Breast epithelium (tissue), 4 donors: ENCODE measurements around the gene PABPC1L. TPM values are rescaled to one million over a fixed set of nuclear protein-coding genes. Genes with fewer than 3 reads are reported as not detected.
A peak's percentile ranks its signal among the peaks of the same experiment; 100 is the strongest.

Experiments
- DNase-seq, 2 donors: peaks; one replicate each; pipeline ENCODE4 v3.0.0-alpha.2; 2019; ENCODE audit warnings: low spot score in 2 of 2
- H3K27ac ChIP-seq, 2 donors: fragments of 200-600 bp; sonication (generic) in 1 of 2; one replicate each; pipeline ENCODE4 v1.5.1; 2016 to 2019; ENCODE audit warnings: mild to moderate bottlenecking in 1 of 2
- H3K27me3 ChIP-seq, 2 donors: fragments of 200-600 bp; sonication (generic) in 1 of 2; one replicate each; pipeline versions ENCODE4 v1.5.1 to v1.6.0; 2017 to 2019; ENCODE audit warnings: control low read depth in 1 of 2, mild to moderate bottlenecking in 1 of 2
- H3K36me3 ChIP-seq: fragments of 200-600 bp; one replicate; pipeline ENCODE4 v1.5.1; 2019
- H3K4me1 ChIP-seq, 2 donors: fragments of 200-600 bp; sonication (generic); one replicate each; pipeline ENCODE4 v1.5.1; 2016 to 2019; ENCODE audit warnings: control low read depth in 1 of 2
- H3K4me3 ChIP-seq, 3 donors: fragments of 200-600 bp; sonication (generic); 1 replicate in 2 of 3; 2 replicates in 1 of 3; pipeline ENCODE4 v1.5.1; 2016 to 2019; ENCODE audit warnings: mild to moderate bottlenecking in 3 of 3, moderate library complexity in 2 of 3
- H3K9me3 ChIP-seq, 2 donors: fragments of 200-600 bp; sonication (generic) in 1 of 2; one replicate each; pipeline ENCODE4 v1.5.1; 2016 to 2019; ENCODE audit warnings: control low read depth in 1 of 2
- POLR2A ChIP-seq: fragments of 450-650 bp; IDR thresholded peaks from one replicate; pipeline ENCODE4 v1.6.1; 2016; ENCODE audit warnings: antibody characterized with exemption, mild to moderate bottlenecking, moderate library complexity
- POLR2AphosphoS5 ChIP-seq, 3 donors: sonication (generic); formaldehyde crosslinking; IDR thresholded peaks; one replicate each; pipeline ENCODE4 v1.6.1; 2017; ENCODE audit warnings: antibody characterized with exemption in 3 of 3
- intact Hi-C: fragments of 100-400 bp; cut with DNase I; formaldehyde crosslinking; loops from one replicate; pipeline ENCODE4 v1.15.1; 2023; ENCODE audit warnings: low total_unique reads
- total RNA-seq, 3 donors: library from RNA; depleted of rRNA; stranded (reverse); fragments of >200 nt; gene quantifications; one replicate each; pipeline ENCODE4 v1.1.0, GENCODE V29; 2016
- TF ChIP-seq, protein P1 (sequence below), 3 donors: fragments of 450-650 bp; IDR thresholded peaks; one replicate each; pipeline ENCODE4 v1.5.1; 2016 to 2017; ENCODE audit warnings: antibody characterized with exemption in 3 of 3, mild to moderate bottlenecking in 3 of 3, moderate library complexity in 3 of 3

PABPC1L gene
- total RNA-seq, 3 donors from 2014 or later, result 6.9 to 55.3 (median 28.8) TPM

DNA sequence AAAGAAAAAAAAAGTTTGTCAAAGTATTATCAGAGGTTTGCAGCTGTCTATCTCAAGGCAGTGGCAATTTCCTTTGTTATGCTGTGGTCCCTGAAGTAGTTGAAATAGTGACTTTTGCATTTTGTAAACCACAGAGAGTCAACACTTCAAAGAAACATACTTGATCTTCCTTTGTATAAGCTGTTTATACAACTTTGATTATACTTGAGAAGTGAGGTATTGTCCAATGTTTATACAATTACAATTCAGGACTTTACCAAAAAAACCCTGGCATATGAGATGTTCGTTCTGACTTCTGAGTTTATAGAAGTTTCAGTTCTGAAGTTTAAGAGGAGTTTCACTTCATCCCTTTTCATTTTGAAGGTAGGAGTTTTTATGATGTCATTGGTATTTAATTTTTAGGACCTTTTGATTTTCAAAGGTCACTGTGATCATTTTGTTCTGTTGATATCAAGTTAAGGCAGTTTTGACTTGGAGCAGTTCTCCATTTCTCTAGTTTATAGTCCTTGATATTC, 60.4 kb downstream of the PABPC1L start:
- intact Hi-C loops, result no loop called here
- no peak overlapping the region for H3K27ac ChIP-seq
- H3K4me1 ChIP-seq, result peaks cover 0 to 18% of the 10 kb centered on the region in 2 donors
- no peaks in the 10 kb centered on the region for H3K9me3 ChIP-seq
- no peaks in the 10 kb centered on the region for H3K36me3 ChIP-seq
- no peak overlapping the region for H3K4me3 ChIP-seq
- no peak for TF ChIP-seq POLR2AphosphoS5 (IDR thresholded peaks at IDR 0.05)
- TF ChIP-seq, protein P1, sequence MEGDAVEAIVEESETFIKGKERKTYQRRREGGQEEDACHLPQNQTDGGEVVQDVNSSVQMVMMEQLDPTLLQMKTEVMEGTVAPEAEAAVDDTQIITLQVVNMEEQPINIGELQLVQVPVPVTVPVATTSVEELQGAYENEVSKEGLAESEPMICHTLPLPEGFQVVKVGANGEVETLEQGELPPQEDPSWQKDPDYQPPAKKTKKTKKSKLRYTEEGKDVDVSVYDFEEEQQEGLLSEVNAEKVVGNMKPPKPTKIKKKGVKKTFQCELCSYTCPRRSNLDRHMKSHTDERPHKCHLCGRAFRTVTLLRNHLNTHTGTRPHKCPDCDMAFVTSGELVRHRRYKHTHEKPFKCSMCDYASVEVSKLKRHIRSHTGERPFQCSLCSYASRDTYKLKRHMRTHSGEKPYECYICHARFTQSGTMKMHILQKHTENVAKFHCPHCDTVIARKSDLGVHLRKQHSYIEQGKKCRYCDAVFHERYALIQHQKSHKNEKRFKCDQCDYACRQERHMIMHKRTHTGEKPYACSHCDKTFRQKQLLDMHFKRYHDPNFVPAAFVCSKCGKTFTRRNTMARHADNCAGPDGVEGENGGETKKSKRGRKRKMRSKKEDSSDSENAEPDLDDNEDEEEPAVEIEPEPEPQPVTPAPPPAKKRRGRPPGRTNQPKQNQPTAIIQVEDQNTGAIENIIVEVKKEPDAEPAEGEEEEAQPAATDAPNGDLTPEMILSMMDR (IDR thresholded peaks at IDR 0.05), result no peak
- no peak for TF ChIP-seq POLR2A
- no peaks in the 10 kb centered on the region for H3K27me3 ChIP-seq
- DNase-seq, result no peak

DNA sequence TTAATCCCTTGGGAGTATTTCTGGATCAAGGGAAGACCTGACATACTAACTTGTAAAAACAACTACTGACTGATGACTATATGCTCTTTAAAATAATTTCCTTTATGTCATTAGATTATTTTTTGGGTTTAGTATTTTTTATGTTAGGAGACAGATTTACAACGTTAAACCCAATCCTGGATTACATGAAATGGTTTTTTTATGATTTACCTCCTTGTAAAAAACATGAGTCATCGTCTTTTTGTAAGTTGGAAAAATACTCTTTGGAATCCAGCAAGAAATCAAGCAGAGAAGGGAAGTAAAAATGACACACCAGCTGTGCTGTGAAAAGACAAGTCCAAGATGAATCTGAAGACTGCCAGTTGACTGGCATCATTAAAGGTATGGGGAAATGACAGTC, 63.2 kb downstream of the PABPC1L start:
- no peak overlapping the region for H3K27ac ChIP-seq
- no peaks in the 10 kb centered on the region for H3K4me1 ChIP-seq
- H3K27me3 ChIP-seq, result no peaks in the 10 kb centered on the region
- intact Hi-C loops, result no loop called here
- TF ChIP-seq POLR2A (no peak), POLR2AphosphoS5 (IDR thresholded peaks at IDR 0.05) (no peak)
- TF ChIP-seq, protein P1 (IDR thresholded peaks at IDR 0.05), result no peak
- no peaks in the 10 kb centered on the region for H3K9me3 ChIP-seq
- H3K36me3 ChIP-seq, result no peaks in the 10 kb centered on the region
- no peak overlapping the region for H3K4me3 ChIP-seq
- no peak for DNase-seq

DNA sequence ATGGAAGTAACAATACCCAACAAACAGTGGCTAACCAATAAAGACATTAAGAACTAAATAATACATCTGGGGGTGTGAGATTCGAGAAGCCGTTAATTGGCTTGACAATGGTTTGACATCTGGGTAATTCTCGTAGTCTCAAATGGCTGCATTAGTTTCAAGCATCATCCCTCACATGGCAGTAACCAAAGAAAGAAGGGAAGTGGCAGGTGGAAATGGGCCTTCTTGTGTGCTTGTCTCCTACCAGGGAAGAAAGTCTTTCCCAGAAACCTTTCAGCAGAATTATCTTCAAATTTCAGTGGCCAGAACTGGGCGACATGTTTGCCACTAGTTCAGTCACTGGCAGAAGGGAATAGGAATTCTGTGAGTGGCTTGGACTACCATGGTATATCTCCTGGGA, 66.8 kb downstream of the PABPC1L start:
- no peak overlapping the region for H3K27ac ChIP-seq
- DNase-seq, result no peak
- no peaks in the 10 kb centered on the region for H3K36me3 ChIP-seq
- intact Hi-C loops, result no loop called here
- no peak for TF ChIP-seq POLR2A
- H3K4me3 ChIP-seq, result no peak overlapping the region
- no peaks in the 10 kb centered on the region for H3K27me3 ChIP-seq
- H3K9me3 ChIP-seq, result no peaks in the 10 kb centered on the region
- peaks cover 0 to 3% of the 10 kb centered on the region in 2 donors for H3K4me1 ChIP-seq

DNA sequence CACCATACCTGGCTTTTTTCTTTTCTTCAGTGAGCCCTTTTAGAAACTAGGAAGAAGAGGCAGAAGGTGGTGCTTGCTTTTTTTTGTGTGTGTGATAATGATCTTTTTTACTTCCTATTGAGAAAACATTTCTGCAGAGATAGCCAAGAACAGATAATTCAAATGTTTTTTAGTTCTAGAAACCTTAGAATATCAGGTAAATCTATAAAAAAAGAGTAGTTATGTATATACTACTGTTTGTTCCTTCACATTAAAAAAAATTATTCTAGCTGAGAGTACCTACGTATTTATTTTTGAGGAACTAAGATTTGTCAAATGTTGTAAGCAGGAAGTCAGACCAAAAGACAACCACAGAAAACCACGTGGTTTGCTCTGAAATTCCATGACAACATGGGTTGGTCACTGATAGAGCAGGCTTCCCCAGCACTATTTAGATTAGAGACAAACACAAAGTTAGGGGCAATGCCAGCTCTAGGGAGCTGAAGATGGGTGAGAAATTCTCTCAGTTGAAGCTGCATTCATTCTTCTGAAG, 69.3 kb downstream of the PABPC1L start:
- Histone ChIP-seq H3K4me3 (no peak overlapping the region), H3K27me3 (no peaks in the 10 kb centered on the region), H3K27ac (peak overlapping the region; percentile 48 to 67), H3K36me3 (no peaks in the 10 kb centered on the region), H3K9me3 (no peaks in the 10 kb centered on the region), H3K4me1 (peaks cover 0 to 3% of the 10 kb centered on the region in 2 donors)
- no peak for DNase-seq
- intact Hi-C loops, result no loop called here
- no peak for TF ChIP-seq POLR2A
- TF ChIP-seq, protein P1 (IDR thresholded peaks at IDR 0.05), result no peak
- TF ChIP-seq POLR2AphosphoS5 (IDR thresholded peaks at IDR 0.05), result no peak

DNA sequence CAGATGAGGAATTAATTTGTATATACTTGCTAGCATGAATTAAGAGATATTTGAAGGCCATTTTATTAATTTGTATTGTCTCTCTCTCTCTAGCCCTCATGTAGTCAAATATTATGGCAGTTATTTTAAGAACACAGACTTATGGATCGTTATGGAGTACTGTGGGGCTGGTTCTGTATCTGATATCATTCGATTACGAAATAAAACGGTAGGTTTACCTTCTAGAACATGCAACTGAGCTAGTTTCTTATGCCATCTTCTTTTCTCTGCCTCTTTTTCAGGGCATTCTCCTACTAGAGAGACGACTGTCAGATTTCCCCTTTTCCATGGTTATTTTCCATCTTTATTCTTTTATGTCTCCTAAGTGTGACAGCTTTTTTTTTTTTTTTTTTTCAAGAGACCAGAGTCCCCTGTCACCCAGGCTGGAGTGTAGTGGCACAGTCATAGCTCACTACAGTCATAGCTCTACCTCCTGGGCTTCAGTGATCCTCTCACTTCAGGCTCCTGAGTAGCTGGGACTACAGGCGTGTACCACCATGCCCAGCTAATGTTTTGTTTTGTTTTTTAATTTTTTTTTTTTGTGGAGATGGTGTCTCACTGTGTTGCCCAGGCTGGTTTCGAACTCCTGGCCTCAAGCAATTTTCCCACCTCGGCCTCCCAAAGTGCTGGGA, 72.0 kb downstream of the PABPC1L start:
- Histone ChIP-seq H3K4me1 (peaks cover 0 to 3% of the 10 kb centered on the region in 2 donors), H3K36me3 (no peaks in the 10 kb centered on the region), H3K27ac (no peak overlapping the region), H3K9me3 (no peaks in the 10 kb centered on the region), H3K4me3 (no peak overlapping the region), H3K27me3 (no peaks in the 10 kb centered on the region)
- intact Hi-C loops, result no loop called here
- DNase-seq, result no peak
- TF ChIP-seq, protein P1 (IDR thresholded peaks at IDR 0.05), result no peak
- TF ChIP-seq POLR2A, result no peak
- no peak for TF ChIP-seq POLR2AphosphoS5 (IDR thresholded peaks at IDR 0.05)
